PC-3 (cell line): ENCODE measurements around the gene BORCS5.

Experiments
- CTCF ChIP-seq: fragments of 300-600 bp; sonication (generic); conservative IDR thresholded peaks from 2 replicates; pipeline ENCODE4 v1.5.1; 2017; ENCODE audit warnings: antibody characterized with exemption, low read depth, mild to moderate bottlenecking, low read length
- EZH2 ChIP-seq: fragments of 300-600 bp; sonication (generic); IDR thresholded peaks from one replicate; pipeline ENCODE4 v1.6.1; 2017; ENCODE audit warnings: antibody characterized with exemption, mild to moderate bottlenecking, low read length; ENCODE audit not compliant: unreplicated experiment
- EZH2phosphoT487 ChIP-seq: fragments of 300-600 bp; sonication (generic); IDR thresholded peaks from 2 replicates; pipeline ENCODE4 v1.6.1; 2018; ENCODE audit warnings: mild to moderate bottlenecking, antibody characterized with exemption, low read length, borderline replicate concordance

GRCh38 chr12:12486661-12487240, 129.9 kb downstream of the BORCS5 start:
- TF ChIP-seq EZH2phosphoT487 (no peak), CTCF (no peak), EZH2 (no peak)
